Measurements from ENCODE around the gene ARL3.
A peak's percentile ranks its signal among the peaks of the same experiment; 100 is the strongest.

The ARL3 gene

DNA sequence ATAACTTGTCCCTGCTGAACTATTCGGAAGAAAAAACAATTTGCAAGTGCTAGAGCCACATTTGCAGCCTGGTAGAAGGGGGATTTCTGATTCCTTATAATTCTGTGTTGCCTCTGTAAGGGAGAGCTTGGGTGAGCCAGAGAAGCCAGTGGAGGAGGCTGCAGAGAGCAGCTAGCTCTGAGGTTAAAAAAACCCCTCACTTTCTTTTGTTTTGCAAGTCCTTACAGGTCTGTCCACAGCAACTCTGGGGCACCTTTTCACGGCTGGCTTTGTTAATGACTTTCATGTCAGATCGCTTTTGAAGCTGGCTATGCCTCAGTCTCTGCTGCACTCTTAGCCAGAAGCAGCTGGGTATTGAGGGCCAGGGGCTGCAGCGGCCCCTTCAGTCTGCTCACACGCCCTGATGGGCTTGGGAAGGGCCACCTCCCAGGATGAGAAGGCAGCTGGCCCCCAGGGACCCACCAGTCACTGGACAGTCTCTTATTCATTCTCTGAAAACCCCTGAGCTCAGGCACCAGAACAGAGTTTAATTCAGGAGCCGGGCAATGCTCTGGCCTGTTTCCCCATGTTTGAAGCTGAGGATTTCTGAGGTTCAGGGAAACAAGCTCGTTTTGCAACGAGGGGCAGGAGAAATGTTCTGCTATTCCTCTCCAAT lies 39.1 kb downstream of the ARL3 start:
- Histone ChIP-seq H3K4me2 (ENCODE audit: low read length) (peak overlapping the region; percentile 44), H3K27ac (ENCODE audit: low read depth, low read length) (no peak overlapping the region), H3K9me3 (ENCODE audit: control insufficient read depth, insufficient read depth, low read length) (no peaks in the 10 kb centered on the region), H3F3A (ENCODE audit: control insufficient read depth, insufficient read depth) (peaks cover 7% of the 10 kb centered on the region), H3K27me3 (ENCODE audit: control insufficient read depth, low read length) (no peaks in the 10 kb centered on the region), H3K9me2 (replicated peaks; ENCODE audit: control insufficient read depth, low read length) (no peaks in the 10 kb centered on the region), H3K36me3 (ENCODE audit: control insufficient read depth, low read length) (no peaks in the 10 kb centered on the region), H3K79me2 (ENCODE audit: control insufficient read depth, low read length) (no peaks in the 10 kb centered on the region), H3K4me3 (ENCODE audit: low read length) (peak overlapping the region; percentile 23), H3K4me1 (ENCODE audit: control insufficient read depth, low read length) (peaks cover 35% of the 10 kb centered on the region), H4K20me1 (ENCODE audit: control insufficient read depth, insufficient read depth, low read depth, low read length) (no peaks in the 10 kb centered on the region)
- TF ChIP-seq, protein P1, sequence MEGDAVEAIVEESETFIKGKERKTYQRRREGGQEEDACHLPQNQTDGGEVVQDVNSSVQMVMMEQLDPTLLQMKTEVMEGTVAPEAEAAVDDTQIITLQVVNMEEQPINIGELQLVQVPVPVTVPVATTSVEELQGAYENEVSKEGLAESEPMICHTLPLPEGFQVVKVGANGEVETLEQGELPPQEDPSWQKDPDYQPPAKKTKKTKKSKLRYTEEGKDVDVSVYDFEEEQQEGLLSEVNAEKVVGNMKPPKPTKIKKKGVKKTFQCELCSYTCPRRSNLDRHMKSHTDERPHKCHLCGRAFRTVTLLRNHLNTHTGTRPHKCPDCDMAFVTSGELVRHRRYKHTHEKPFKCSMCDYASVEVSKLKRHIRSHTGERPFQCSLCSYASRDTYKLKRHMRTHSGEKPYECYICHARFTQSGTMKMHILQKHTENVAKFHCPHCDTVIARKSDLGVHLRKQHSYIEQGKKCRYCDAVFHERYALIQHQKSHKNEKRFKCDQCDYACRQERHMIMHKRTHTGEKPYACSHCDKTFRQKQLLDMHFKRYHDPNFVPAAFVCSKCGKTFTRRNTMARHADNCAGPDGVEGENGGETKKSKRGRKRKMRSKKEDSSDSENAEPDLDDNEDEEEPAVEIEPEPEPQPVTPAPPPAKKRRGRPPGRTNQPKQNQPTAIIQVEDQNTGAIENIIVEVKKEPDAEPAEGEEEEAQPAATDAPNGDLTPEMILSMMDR (IDR thresholded peaks at IDR 0.05; ENCODE audit: low read depth, low read length, poor library complexity, severe bottlenecking), result no peak
- no peak for TF ChIP-seq EZH2phosphoT487 (IDR thresholded peaks at IDR 0.05; ENCODE audit: borderline replicate concordance, low read length)

DNA sequence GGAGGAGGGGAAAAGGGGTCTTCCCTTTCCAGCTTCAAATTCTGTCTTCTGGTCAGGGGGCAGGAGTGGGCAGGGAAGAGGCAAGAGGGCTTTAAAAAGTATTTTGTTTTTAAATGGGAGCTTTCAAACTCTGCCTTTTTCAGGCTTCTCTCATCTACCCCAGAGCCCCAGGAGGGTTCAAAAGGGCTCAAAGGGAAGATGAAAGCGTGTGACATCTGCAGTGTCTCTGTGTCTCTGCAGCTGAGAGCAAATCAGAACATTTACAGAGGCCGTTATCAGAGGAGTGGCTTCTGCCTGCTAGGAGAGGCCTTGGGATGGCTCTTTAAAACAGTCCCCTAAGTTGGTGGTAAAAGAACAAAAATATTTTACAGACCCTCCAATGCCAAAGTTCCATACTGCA lies 39.6 kb downstream of the ARL3 start:
- TF ChIP-seq, protein P1 (IDR thresholded peaks at IDR 0.05; ENCODE audit: low read depth, low read length, poor library complexity, severe bottlenecking), result no peak
- no peak for TF ChIP-seq EZH2phosphoT487 (IDR thresholded peaks at IDR 0.05; ENCODE audit: borderline replicate concordance, low read length)
- Histone ChIP-seq H3F3A (ENCODE audit: control insufficient read depth, insufficient read depth) (peaks cover 7% of the 10 kb centered on the region), H3K9me3 (ENCODE audit: control insufficient read depth, insufficient read depth, low read length) (no peaks in the 10 kb centered on the region), H3K27ac (ENCODE audit: low read depth, low read length) (no peak overlapping the region), H3K4me1 (ENCODE audit: control insufficient read depth, low read length) (peaks cover 35% of the 10 kb centered on the region), H4K20me1 (ENCODE audit: control insufficient read depth, insufficient read depth, low read depth, low read length) (no peaks in the 10 kb centered on the region), H3K4me3 (ENCODE audit: low read length) (no peak overlapping the region), H3K79me2 (ENCODE audit: control insufficient read depth, low read length) (no peaks in the 10 kb centered on the region), H3K4me2 (ENCODE audit: low read length) (no peak overlapping the region), H3K36me3 (ENCODE audit: control insufficient read depth, low read length) (no peaks in the 10 kb centered on the region), H3K27me3 (ENCODE audit: control insufficient read depth, low read length) (no peaks in the 10 kb centered on the region), H3K9me2 (replicated peaks; ENCODE audit: control insufficient read depth, low read length) (no peaks in the 10 kb centered on the region)

DNA sequence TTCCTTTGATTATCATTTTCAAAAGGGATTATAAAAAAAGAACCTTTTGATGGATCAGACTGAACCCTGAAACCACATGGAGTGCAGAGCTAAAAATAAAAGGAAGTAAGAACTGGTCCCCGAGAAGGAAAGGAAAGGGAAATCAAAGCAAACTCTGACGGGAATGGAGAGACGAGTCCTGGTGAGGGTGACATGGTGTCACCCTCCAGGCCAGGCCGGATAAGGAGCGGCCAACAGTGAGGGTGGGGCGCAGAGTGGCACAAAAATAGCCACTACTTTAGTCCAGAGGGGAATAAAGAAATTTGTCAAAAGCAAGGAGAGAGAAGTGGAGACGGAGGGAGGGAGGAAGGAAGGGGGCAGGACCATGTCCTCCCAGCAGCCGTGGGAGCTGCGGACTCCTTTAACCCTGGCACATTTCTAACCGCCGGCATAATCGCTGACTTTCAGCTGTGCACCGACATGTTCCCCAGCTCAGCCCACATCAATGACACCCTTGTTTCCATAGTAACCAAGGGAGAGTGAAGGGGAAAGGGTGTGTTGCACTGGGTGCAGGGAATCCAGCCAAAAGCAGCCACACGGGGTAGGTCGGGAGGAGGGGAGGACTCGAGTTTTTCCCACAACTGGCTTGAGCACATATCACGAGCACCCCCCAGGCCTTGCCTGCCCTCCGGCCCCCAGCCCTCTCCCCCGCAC lies 40.2 kb downstream of the ARL3 start:
- Histone ChIP-seq H3K36me3 (ENCODE audit: control insufficient read depth, low read length) (no peaks in the 10 kb centered on the region), H3F3A (ENCODE audit: control insufficient read depth, insufficient read depth) (peaks cover 7% of the 10 kb centered on the region), H3K9me2 (replicated peaks; ENCODE audit: control insufficient read depth, low read length) (no peaks in the 10 kb centered on the region), H3K4me2 (ENCODE audit: low read length) (0 out of 2 replicates have a peak overlapping the region, but pooled peaks have one; percentile 4), H3K27ac (ENCODE audit: low read depth, low read length) (no peak overlapping the region), H3K9me3 (ENCODE audit: control insufficient read depth, insufficient read depth, low read length) (no peaks in the 10 kb centered on the region), H3K4me1 (ENCODE audit: control insufficient read depth, low read length) (peaks cover 35% of the 10 kb centered on the region), H3K4me3 (ENCODE audit: low read length) (no peak overlapping the region), H3K27me3 (ENCODE audit: control insufficient read depth, low read length) (no peaks in the 10 kb centered on the region), H3K79me2 (ENCODE audit: control insufficient read depth, low read length) (no peaks in the 10 kb centered on the region), H4K20me1 (ENCODE audit: control insufficient read depth, insufficient read depth, low read depth, low read length) (no peaks in the 10 kb centered on the region)
- no peak for TF ChIP-seq EZH2phosphoT487 (IDR thresholded peaks at IDR 0.05; ENCODE audit: borderline replicate concordance, low read length)
- TF ChIP-seq, protein P1 (IDR thresholded peaks at IDR 0.05; ENCODE audit: low read depth, low read length, poor library complexity, severe bottlenecking), result no peak
